SK-N-SH (cell line): ENCODE data around the gene DGCR6L. TPM values are rescaled to one million over a fixed set of nuclear protein-coding genes. Genes with fewer than 3 reads are reported as not detected.
"Not testable (repeated sequence)": the region's sequence is repeated elsewhere in the genome, so short reads cannot be mapped to it uniquely, and the experiment has no call there.

Experiments
- CTCF ChIA-PET: fragments of 300-600, 350-600 bp; formaldehyde crosslinking; extraction: SDS; loops from one replicate; lab custom pipeline; 2021; lab: Yijun Ruan, JAX
- POLR2A ChIA-PET: fragments of 350-600 bp; sonication (Branson Sonifier 250); formaldehyde crosslinking; extraction: SDS; loops from one replicate; lab custom pipeline; 2020; ENCODE audit warnings: antibody characterized with exemption, inconsistent platforms; lab: Yijun Ruan, JAX
- DNase-seq: peaks from one replicate; pipeline ENCODE4 v3.0.0; 2012
- H2AFZ ChIP-seq: fragments of 200-600 bp; sonication (generic); 2 replicates; pipeline ENCODE4 v1.8.1; 2016; ENCODE audit warnings: antibody characterized with exemption, mild to moderate bottlenecking, low read depth
- H3F3A ChIP-seq: fragments of 200-600 bp; sonication (generic); replicated peaks from 2 replicates; pipeline ENCODE3; 2016; ENCODE audit warnings: antibody characterized with exemption, mild to moderate bottlenecking; ENCODE audit not compliant: insufficient read depth
- H3K27ac ChIP-seq, 2 experiments: fragments of 200-500 bp in 1 of 2; fragments of 200-600 bp in 1 of 2; sonication (Bioruptor generic) in 1 of 2; sonication (generic), shearing (Covaris generic) in 1 of 2; 2 replicates each; pipeline versions ENCODE4 v1.5.1 to v1.6.1; 2014 to 2016; ENCODE audit warnings: low read depth in 2 of 2, inconsistent platforms in 1 of 2, low read length in 1 of 2, mild to moderate bottlenecking in 1 of 2, mixed read lengths in 1 of 2
- H3K27me3 ChIP-seq: fragments of 200-600 bp; sonication (generic), shearing (Covaris generic); 2 replicates; pipeline ENCODE4 v1.6.1; 2016; ENCODE audit warnings: mixed run types; ENCODE audit not compliant: insufficient read depth
- H3K36me3 ChIP-seq, 2 experiments: fragments of 200-500 bp in 1 of 2; fragments of 200-600 bp in 1 of 2; sonication (Bioruptor generic) in 1 of 2; sonication (generic) in 1 of 2; replicated peaks in 1 of 2; 2 replicates each; pipeline versions ENCODE3 to v1.5.1; 2014 to 2016; ENCODE audit warnings: low read length in 1 of 2, mild to moderate bottlenecking in 1 of 2; ENCODE audit not compliant: insufficient read depth in 2 of 2, control insufficient read depth in 1 of 2
- H3K4me1 ChIP-seq, 2 experiments: fragments of 200-500 bp in 1 of 2; fragments of 200-600 bp in 1 of 2; sonication (Bioruptor generic) in 1 of 2; sonication (generic), shearing (Covaris generic) in 1 of 2; 2 replicates each; pipeline versions ENCODE4 v1.5.1 to v1.6.1; 2014 to 2016; ENCODE audit warnings: low read depth in 1 of 2, low read length in 1 of 2, mixed run types in 1 of 2; ENCODE audit not compliant: insufficient read depth in 2 of 2, control insufficient read depth in 1 of 2
- H3K4me2 ChIP-seq: fragments of 200-600 bp; sonication (generic), shearing (Covaris generic); 2 replicates; pipeline ENCODE4 v1.6.1; 2017; ENCODE audit warnings: mixed run types
- H3K4me3 ChIP-seq, 2 experiments: fragments of 200-500 bp in 1 of 2; fragments of 200-600 bp in 1 of 2; sonication (Bioruptor generic) in 1 of 2; sonication (generic), shearing (Covaris generic) in 1 of 2; 2 replicates each; pipeline versions ENCODE4 v1.5.1 to v1.8.1; 2014 to 2016; ENCODE audit warnings: low read depth in 2 of 2, inconsistent platforms in 1 of 2, low read length in 1 of 2, mild to moderate bottlenecking in 1 of 2, mixed read lengths in 1 of 2, moderate library complexity in 1 of 2
- H3K79me2 ChIP-seq: fragments of 200-600 bp; sonication (generic); 2 replicates; pipeline ENCODE4 v1.8.1; 2017; ENCODE audit warnings: mild to moderate bottlenecking; ENCODE audit not compliant: insufficient read depth
- H3K9ac ChIP-seq: fragments of 200-600 bp; sonication (generic); 2 replicates; pipeline ENCODE4 v1.6.1; 2017; ENCODE audit warnings: mixed run types
- H3K9me2 ChIP-seq: fragments of 200-600 bp; sonication (generic); 2 replicates; pipeline ENCODE4 v1.6.1; 2017; ENCODE audit warnings: mixed run types
- H3K9me3 ChIP-seq: fragments of 200-600 bp; sonication (generic); 2 replicates; pipeline ENCODE4 v1.6.1; 2017; ENCODE audit warnings: mixed run types, mild to moderate bottlenecking, moderate library complexity
- H4K20me1 ChIP-seq: fragments of 200-600 bp; sonication (generic); 2 replicates; pipeline ENCODE4 v1.6.1; 2017; ENCODE audit warnings: mild to moderate bottlenecking, mixed run types; ENCODE audit not compliant: insufficient read depth
- ELF1 ChIP-seq: IDR thresholded peaks from 2 replicates; pipeline ENCODE4 v1.4.0; 2012
- MXI1 ChIP-seq: IDR thresholded peaks from 2 replicates; pipeline ENCODE4 v1.6.1; 2012; ENCODE audit warnings: mild to moderate bottlenecking, low read depth, low read length, improper control_type of control experiment
- NRF1 ChIP-seq: IDR thresholded peaks from 2 replicates; pipeline ENCODE4 v1.6.1; 2012; ENCODE audit warnings: low read depth, mild to moderate bottlenecking, low read length
- RAD21 ChIP-seq: IDR thresholded peaks from 2 replicates; pipeline ENCODE4 v1.6.1; 2012; ENCODE audit warnings: mild to moderate bottlenecking, low read length
- TAF1 ChIP-seq: IDR thresholded peaks from 2 replicates; pipeline ENCODE4 v1.6.1; 2012; ENCODE audit warnings: low read depth, mild to moderate bottlenecking, low read length, moderate library complexity, borderline replicate concordance
- YY1 ChIP-seq: IDR thresholded peaks from 2 replicates; pipeline ENCODE4 v1.4.0; 2012; ENCODE audit warnings: low read depth, mild to moderate bottlenecking
- WGBS: methylation state at CpG from one replicate; pipeline ENCODE4 v1.1.6; 2017; ENCODE audit warnings: low lambda C conversion rate; 5-methylcytosine and 5-hydroxymethylcytosine counted together
- polyA plus RNA-seq, 3 experiments: library from polyadenylated mRNA; depleted of rRNA; stranded (reverse); fragments of >200 nt; gene quantifications; 2 replicates each; pipeline ENCODE4 v1.2.3, GENCODE V29; 2012
- TF ChIP-seq, protein P1 (sequence below): fragments of 200-600 bp; sonication (generic); IDR thresholded peaks from 2 replicates; pipeline ENCODE4 v1.6.1; 2017; ENCODE audit warnings: antibody characterized with exemption, mild to moderate bottlenecking, moderate library complexity

Gene DGCR6L
- polyA plus RNA-seq, 1 of the 3 experiments (the other 2 are of a cell fraction) = 59.8 TPM

DNA sequence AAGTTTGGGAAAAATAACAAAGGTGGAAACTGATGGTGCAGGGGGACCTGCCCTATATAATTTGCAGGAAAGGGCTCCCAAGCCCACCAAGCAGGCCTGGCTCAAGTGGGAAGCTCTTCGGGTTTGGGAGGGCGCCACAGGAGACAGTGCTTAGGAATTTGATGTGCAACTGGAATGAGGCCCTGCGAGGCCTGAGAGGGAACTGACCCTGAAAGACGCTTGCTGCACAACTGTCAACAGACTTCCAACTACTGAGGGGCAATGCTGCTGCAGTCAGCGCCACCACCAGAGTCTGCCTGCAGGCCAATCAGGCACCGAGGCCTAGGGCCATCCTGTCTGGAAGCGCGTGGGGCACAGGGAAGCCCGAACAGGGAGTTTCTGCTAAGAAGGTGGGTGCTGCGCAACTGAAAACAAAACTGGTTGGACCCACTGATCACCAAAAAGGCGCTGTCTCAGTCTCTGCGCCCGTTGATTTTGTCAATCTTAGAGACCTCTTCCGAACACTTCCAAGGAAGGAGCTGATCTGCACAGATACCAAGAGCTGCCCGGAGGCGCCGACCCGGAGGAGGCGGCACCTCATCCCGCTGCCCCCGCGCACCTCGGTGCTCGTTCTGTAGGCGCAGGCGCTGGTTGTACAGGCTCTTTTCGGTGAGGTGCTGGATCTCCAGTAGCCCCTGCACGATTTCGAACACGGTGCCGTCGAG lies 667 bp downstream of the DGCR6L start:
- no peak for TF ChIP-seq TAF1
- TF ChIP-seq NRF1 = 0 out of 2 replicates have a peak, but pooled peaks have one; percentile 6
- no peak for TF ChIP-seq YY1
- no peak for TF ChIP-seq MXI1
- no peak for TF ChIP-seq ELF1
- TF ChIP-seq, all 33 proteins: peak for 1
- peak overlapping the region; percentile 12 to 69; a peak in 1 of 4 replicates for H3K27ac ChIP-seq
- ChIA-PET CTCF (interaction anchor here (0.8 to 2.3 kb wide), 5 partner anchors 20 to 378 kb away, joined by 3 to 10 read pairs (median 3); no protein-coding TSS in a partner anchor), POLR2A (interaction anchor here (1.9 kb wide), 1 partner anchor 75 kb away, joined by 10 read pairs; the partner anchor contains the start of gene ZNF74)
- peak; percentile 43 for DNase-seq
- peaks cover 15 to 22% of the 10 kb centered on the region in 2 experiments; a peak in 3 of 4 replicates for H3K4me1 ChIP-seq
- peak overlapping the region; percentile 56; the same call in 1 of the 2 replicates for H2AFZ ChIP-seq
- peak overlapping the region; percentile 96 for H3K4me2 ChIP-seq
- peak overlapping the region; percentile 89 to 94 for H3K4me3 ChIP-seq
- H3K9me2 ChIP-seq = no peaks in the 10 kb centered on the region
- peaks cover 6% of the 10 kb centered on the region; the same call in 1 of the 2 replicates for H4K20me1 ChIP-seq
- no peaks in the 10 kb centered on the region for H3K27me3 ChIP-seq
- 30% methylated on average over 5 of the region's 32 CpGs for WGBS
- peak overlapping the region; percentile 95 for H3K9ac ChIP-seq
- H3K9me3 ChIP-seq = no peaks in the 10 kb centered on the region
- H3K36me3 ChIP-seq = no peaks in the 10 kb centered on the region
- peaks cover 4% of the 10 kb centered on the region for H3F3A ChIP-seq
- H3K79me2 ChIP-seq = peaks cover 38% of the 10 kb centered on the region

DNA sequence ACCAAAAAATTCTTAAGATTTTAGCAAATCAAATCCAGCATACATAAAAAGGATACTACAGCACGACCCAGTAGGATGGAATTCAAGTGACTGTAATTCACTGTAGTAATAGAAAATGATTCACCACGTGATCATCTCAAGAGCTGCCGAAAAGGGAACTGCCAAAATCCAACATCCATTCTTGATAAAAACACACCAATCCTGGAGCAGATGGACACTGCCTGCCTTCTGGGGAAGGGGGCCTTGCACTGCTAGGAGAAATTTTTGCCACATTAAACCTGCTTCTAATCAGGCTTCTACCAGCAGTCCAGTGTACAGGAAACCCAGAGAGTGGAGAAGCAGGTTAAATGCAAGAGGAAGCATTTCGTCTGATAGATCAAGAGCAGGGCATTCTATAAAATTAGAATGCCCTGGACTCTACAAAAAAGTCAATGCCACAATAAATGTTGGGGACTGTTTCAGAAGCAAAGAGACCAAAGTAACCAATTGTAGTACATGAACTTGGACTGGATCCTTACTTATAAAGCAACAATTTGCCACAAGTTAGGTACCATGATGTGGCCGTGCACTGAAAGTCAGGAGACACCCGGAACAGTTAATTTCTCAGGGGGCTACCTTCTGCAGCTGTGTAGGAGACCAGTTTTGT lies 1.7 kb downstream of the DGCR6L start:
- H4K20me1 ChIP-seq, H3K27me3 ChIP-seq, POLR2A ChIA-PET, H3K9me3 ChIP-seq, H3K9me2 ChIP-seq, H3K36me3 ChIP-seq, H2AFZ ChIP-seq, H3F3A ChIP-seq, DNase-seq, H3K9ac ChIP-seq: not testable (repeated sequence)
- Histone ChIP-seq H3K4me1 (peaks cover 15 to 22% of the 10 kb centered on the region in 2 experiments; a peak in 3 of 4 replicates), H3K4me3 (peak overlapping the region in 1 of 2 experiments; percentile 21; a peak in 1 of 4 replicates), H3K27ac (peak overlapping the region in 1 of 2 experiments; percentile 17; a peak in 1 of 4 replicates), H3K79me2 (peaks cover 38% of the 10 kb centered on the region), H3K4me2 (peak overlapping the region; percentile 96)
- 56% methylated on average over 6 of the region's 6 CpGs for WGBS
- CTCF ChIA-PET = interaction anchor here (0.7 to 2.3 kb wide), 7 partner anchors 11 to 189 kb away, joined by 3 to 10 read pairs (median 4); no protein-coding TSS in a partner anchor

DNA sequence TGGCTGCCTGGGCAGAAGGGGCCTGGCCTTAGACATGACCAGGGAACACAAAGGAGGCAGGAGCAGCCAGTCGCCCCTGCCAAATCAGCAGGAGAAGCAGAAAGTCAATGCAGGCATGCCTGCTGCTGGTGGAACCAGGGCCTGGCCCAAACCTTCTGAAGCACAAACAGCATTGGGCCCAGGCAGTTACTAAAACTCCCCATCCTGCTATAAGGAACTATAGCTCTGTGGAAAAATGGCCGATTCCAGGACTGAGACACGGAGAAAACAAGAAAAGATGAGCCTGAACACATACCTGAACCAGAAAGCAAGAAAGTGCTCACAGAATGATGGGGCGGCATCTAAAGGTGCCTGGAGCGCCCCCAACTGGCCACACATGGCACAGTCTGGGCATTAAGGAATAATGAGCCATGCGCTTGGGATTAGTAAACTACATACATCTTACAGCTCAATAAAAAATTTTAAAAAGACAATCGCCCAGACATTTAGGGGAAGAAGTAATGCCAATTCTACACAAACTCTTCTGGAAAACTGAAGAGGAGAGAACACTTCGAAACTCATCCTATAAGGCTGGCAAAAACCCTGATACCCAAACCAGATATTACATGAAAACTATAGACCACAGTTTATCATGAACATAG lies 2.3 kb downstream of the DGCR6L start:
- H3K27ac ChIP-seq = peak overlapping the region in 1 of 2 experiments; percentile 17; a peak in 1 of 4 replicates
- H3K4me2 ChIP-seq = peak overlapping the region; percentile 96
- not testable (repeated sequence) for DNase-seq, H3K27me3 ChIP-seq, H3K9ac ChIP-seq, H2AFZ ChIP-seq, H4K20me1 ChIP-seq, H3K9me3 ChIP-seq, H3K9me2 ChIP-seq
- peaks cover 38% of the 10 kb centered on the region for H3K79me2 ChIP-seq
- CTCF ChIA-PET = interaction anchor here (0.7 to 2.3 kb wide), 8 partner anchors 10 to 188 kb away, joined by 3 to 10 read pairs (median 4); no protein-coding TSS in a partner anchor
- WGBS = 38% methylated on average over 7 of the region's 8 CpGs
- peaks cover 15 to 22% of the 10 kb centered on the region in 2 experiments; a peak in 3 of 4 replicates for H3K4me1 ChIP-seq
- peak; percentile 27; the same call in 1 of the 2 replicates for TF ChIP-seq RAD21
- TF ChIP-seq, protein P1, sequence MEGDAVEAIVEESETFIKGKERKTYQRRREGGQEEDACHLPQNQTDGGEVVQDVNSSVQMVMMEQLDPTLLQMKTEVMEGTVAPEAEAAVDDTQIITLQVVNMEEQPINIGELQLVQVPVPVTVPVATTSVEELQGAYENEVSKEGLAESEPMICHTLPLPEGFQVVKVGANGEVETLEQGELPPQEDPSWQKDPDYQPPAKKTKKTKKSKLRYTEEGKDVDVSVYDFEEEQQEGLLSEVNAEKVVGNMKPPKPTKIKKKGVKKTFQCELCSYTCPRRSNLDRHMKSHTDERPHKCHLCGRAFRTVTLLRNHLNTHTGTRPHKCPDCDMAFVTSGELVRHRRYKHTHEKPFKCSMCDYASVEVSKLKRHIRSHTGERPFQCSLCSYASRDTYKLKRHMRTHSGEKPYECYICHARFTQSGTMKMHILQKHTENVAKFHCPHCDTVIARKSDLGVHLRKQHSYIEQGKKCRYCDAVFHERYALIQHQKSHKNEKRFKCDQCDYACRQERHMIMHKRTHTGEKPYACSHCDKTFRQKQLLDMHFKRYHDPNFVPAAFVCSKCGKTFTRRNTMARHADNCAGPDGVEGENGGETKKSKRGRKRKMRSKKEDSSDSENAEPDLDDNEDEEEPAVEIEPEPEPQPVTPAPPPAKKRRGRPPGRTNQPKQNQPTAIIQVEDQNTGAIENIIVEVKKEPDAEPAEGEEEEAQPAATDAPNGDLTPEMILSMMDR = peak; percentile 87
- TF ChIP-seq, all 33 proteins: peak for 2; not testable (repeated sequence) for 31
- H3K4me3 ChIP-seq = peak overlapping the region in 1 of 2 experiments; percentile 21; a peak in 1 of 4 replicates
- POLR2A ChIA-PET, H3F3A ChIP-seq, H3K36me3 ChIP-seq: not testable (repeated sequence)
